Tibial nerve (tissue), 4 donors: ENCODE results near the gene TMEM178B. TPM values are rescaled to one million over a fixed set of nuclear protein-coding genes. Genes with fewer than 3 reads are reported as not detected.
A peak's percentile ranks its signal among the peaks of the same experiment; 100 is the strongest.

Experiments used
- DNase-seq, 2 donors: peaks; one replicate each; pipeline ENCODE4 v3.0.0-alpha.2; 2019; ENCODE audit warnings: low spot score in 2 of 2
- H3K27ac ChIP-seq, 4 donors: fragments of 200-600 bp; sonication (generic) in 3 of 4; one replicate each; pipeline ENCODE4 v1.5.1; 2017 to 2019; ENCODE audit warnings: mild to moderate bottlenecking in 1 of 4
- H3K27me3 ChIP-seq, 2 donors: fragments of 200-600 bp; sonication (generic) in 1 of 2; one replicate each; pipeline versions ENCODE4 v1.5.1 to v1.6.0; 2017 to 2019
- H3K36me3 ChIP-seq, 3 donors: fragments of 200-600 bp; sonication (generic); one replicate each; pipeline ENCODE4 v1.5.1; 2018 to 2019
- H3K4me1 ChIP-seq, 4 donors: fragments of 200-600 bp; sonication (generic) in 3 of 4; one replicate each; pipeline ENCODE4 v1.5.1; 2017 to 2019
- H3K4me3 ChIP-seq, 4 donors: fragments of 200-600 bp; sonication (generic) in 3 of 4; one replicate each; pipeline ENCODE4 v1.5.1; 2017 to 2019; ENCODE audit warnings: mild to moderate bottlenecking in 1 of 4, moderate library complexity in 1 of 4
- H3K9me3 ChIP-seq, 4 donors: fragments of 200-600 bp; sonication (generic) in 3 of 4; one replicate each; pipeline ENCODE4 v1.5.1; 2017 to 2019
- EP300 ChIP-seq, 2 donors: sonication (generic); formaldehyde crosslinking; IDR thresholded peaks; one replicate each; pipeline ENCODE4 v1.6.1; 2017; ENCODE audit warnings: antibody characterized with exemption in 2 of 2, mild to moderate bottlenecking in 1 of 2
- POLR2A ChIP-seq, 2 donors: fragments of 450-650 bp; IDR thresholded peaks; one replicate each; pipeline ENCODE4 v1.6.1; 2017; ENCODE audit warnings: antibody characterized with exemption in 2 of 2, mild to moderate bottlenecking in 2 of 2, moderate library complexity in 2 of 2
- WGBS, 2 donors: methylation state at CpG; one replicate each; pipeline ENCODE4 v1.1.5; 2018; 5-methylcytosine and 5-hydroxymethylcytosine counted together
- total RNA-seq, 4 donors: library from RNA; depleted of rRNA; stranded (reverse); fragments of >200 nt; gene quantifications; one replicate each; pipeline ENCODE4 v1.1.0, GENCODE V29; 2016
- TF ChIP-seq, protein P1 (sequence below), 5 experiments: fragments of 200-600 bp in 3 of 5; fragments of 450-650 bp in 2 of 5; sonication (generic) in 3 of 5; IDR thresholded peaks; one replicate each; pipeline ENCODE4 v1.5.1; 2016 to 2019; ENCODE audit warnings: antibody characterized with exemption in 5 of 5, mild to moderate bottlenecking in 3 of 5, moderate library complexity in 2 of 5

TMEM178B gene
- total RNA-seq, 4 donors from 2014 or later: 0.30 to 0.78 (median 0.53) TPM

DNA sequence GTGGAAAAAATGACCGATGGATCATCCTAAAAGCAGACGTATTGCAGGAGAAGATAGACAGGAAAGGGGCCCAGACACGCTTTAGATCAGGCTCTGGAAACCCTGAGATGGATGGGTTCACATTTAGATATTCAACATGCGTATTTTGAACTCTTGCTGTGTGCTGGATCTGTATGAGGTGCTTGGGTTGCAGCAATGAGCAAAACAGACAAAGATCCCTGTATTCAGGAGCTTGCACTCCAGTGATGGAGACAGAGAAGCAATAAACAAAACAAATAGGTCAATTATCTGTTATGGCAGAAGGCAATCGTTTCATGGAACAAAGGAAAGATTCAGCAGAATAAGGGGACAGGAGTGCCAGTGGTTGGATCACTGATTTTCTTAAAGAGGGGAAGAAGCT is 275.5 kb downstream of the TMEM178B start:
- H3K9me3 ChIP-seq: no peaks in the 10 kb centered on the region
- peaks cover 0 to 4% (median 0%) of the 10 kb centered on the region in 4 donors for H3K4me1 ChIP-seq
- no peak overlapping the region for H3K27ac ChIP-seq
- H3K4me3 ChIP-seq: no peak overlapping the region
- no peaks in the 10 kb centered on the region for H3K36me3 ChIP-seq
- whole genome bisulfite sequencing, 2 donors: 61 to 68% methylated on average over 5 of the region's 5 CpGs
- TF ChIP-seq EP300 (IDR thresholded peaks at IDR 0.05): no peak
- H3K27me3 ChIP-seq: no peaks in the 10 kb centered on the region
- DNase-seq: no peak

DNA sequence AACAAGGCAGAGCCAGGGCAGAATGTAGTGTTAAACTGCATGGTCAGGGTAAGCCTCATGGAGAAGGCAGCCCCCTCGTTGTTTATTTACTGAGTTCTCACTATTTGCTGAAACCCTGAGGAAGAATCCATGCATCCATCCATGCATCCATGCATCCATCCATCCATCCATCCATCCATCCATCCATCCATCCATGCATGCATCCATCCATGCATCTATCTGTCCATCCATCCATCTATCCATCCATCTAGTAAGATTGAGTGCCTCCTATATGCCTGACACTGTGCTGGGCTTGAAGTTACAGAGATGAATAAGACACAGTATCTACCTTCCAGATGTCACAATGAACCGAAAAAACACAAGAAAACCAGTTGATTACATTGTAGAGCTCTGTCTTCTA is 275.9 kb downstream of the TMEM178B start:
- WGBS, 2 donors: 71 to 77% methylated on average over 2 of the region's 2 CpGs
- Histone ChIP-seq H3K4me3 (no peak overlapping the region), H3K9me3 (no peaks in the 10 kb centered on the region), H3K4me1 (peaks cover 0 to 8% (median 0%) of the 10 kb centered on the region in 4 donors), H3K36me3 (no peaks in the 10 kb centered on the region), H3K27me3 (no peaks in the 10 kb centered on the region), H3K27ac (no peak overlapping the region)
- TF ChIP-seq, protein P1, sequence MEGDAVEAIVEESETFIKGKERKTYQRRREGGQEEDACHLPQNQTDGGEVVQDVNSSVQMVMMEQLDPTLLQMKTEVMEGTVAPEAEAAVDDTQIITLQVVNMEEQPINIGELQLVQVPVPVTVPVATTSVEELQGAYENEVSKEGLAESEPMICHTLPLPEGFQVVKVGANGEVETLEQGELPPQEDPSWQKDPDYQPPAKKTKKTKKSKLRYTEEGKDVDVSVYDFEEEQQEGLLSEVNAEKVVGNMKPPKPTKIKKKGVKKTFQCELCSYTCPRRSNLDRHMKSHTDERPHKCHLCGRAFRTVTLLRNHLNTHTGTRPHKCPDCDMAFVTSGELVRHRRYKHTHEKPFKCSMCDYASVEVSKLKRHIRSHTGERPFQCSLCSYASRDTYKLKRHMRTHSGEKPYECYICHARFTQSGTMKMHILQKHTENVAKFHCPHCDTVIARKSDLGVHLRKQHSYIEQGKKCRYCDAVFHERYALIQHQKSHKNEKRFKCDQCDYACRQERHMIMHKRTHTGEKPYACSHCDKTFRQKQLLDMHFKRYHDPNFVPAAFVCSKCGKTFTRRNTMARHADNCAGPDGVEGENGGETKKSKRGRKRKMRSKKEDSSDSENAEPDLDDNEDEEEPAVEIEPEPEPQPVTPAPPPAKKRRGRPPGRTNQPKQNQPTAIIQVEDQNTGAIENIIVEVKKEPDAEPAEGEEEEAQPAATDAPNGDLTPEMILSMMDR (IDR thresholded peaks at IDR 0.05): no peak
- TF ChIP-seq POLR2A (IDR thresholded peaks at IDR 0.05) (no peak), EP300 (IDR thresholded peaks at IDR 0.05) (no peak)
- DNase-seq: no peak

DNA sequence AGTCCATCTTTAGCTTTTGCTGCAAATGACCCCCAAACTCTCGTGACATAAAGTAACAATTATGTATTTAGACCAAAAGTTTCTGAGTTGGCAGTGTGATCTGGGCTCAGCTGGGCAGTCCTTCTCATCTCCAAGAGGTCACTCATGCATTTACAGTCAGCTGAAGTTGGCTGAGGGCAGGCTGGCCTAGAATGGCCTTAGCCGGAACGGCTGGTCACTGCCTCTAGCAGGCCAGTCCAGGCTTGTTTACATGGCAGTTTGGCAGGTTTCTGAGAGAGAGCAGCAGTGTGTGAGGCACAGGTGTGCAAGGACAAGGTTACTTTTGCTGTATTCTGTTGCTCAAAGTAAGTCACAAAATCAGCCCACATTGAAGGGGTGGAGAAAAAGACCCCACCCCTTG is 277.3 kb downstream of the TMEM178B start:
- H3K4me3 ChIP-seq: no peak overlapping the region
- TF ChIP-seq EP300 (IDR thresholded peaks at IDR 0.05) (no peak), POLR2A (IDR thresholded peaks at IDR 0.05) (no peak)
- TF ChIP-seq, protein P1 (IDR thresholded peaks at IDR 0.05): no peak
- 87 to 93% methylated on average over 3 of the region's 3 CpGs for WGBS, 2 donors
- DNase-seq: no peak
- no peaks in the 10 kb centered on the region for H3K36me3 ChIP-seq
- no peaks in the 10 kb centered on the region for H3K27me3 ChIP-seq
- no peaks in the 10 kb centered on the region for H3K9me3 ChIP-seq
- no peak overlapping the region for H3K27ac ChIP-seq
- H3K4me1 ChIP-seq: peaks cover 0 to 14% (median 0%) of the 10 kb centered on the region in 4 donors

DNA sequence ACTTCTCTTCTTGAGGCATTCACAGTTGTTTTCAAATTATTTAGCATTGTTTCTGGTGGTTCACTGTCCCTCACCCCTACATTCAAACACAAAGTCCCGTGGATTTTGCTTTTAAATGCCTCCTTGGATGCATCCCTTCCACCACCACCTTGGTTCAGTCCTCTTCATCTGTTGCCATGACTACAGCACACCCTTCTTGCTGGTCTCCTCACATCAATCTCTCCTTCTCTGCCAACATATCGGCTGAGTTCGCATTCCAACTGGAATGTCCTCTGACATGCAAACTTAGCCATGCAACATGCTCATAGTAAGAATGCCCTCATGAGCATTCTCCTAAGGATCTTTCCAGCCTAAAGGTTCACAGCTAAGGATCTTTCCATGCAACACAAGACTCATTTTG is 279.1 kb downstream of the TMEM178B start:
- Histone ChIP-seq H3K36me3 (no peaks in the 10 kb centered on the region), H3K27ac (no peak overlapping the region), H3K27me3 (no peaks in the 10 kb centered on the region), H3K4me3 (no peak overlapping the region), H3K4me1 (peaks cover 0 to 14% (median 0%) of the 10 kb centered on the region in 4 donors), H3K9me3 (no peaks in the 10 kb centered on the region)
- TF ChIP-seq POLR2A (IDR thresholded peaks at IDR 0.05): no peak
- no peak for TF ChIP-seq EP300 (IDR thresholded peaks at IDR 0.05)
- TF ChIP-seq, protein P1 (IDR thresholded peaks at IDR 0.05): no peak
- DNase-seq: no peak
- WGBS, 2 donors: 86 to 89% methylated on average over 3 of the region's 3 CpGs

DNA sequence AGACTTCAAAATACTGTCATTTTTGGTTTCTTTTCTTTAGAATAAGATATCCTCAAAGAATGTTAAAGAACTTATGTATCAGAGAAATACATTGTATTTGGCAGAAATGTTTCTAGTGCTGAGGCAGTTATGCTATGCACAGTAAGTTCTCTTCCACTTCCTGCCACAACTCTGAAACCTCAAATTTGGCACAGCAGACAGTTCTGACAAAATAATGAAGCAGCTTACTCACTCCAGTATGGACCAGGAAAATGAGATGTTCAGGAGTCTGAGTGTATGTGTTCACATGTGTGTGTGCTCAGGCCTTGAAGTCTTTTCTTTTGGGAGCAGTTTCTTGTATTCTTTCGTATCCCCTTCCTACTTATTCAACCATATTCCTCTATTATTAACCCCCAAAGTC is 280.4 kb downstream of the TMEM178B start:
- 57 to 65% methylated on average over 1 of the region's 1 CpG for WGBS, 2 donors
- no peaks in the 10 kb centered on the region for H3K36me3 ChIP-seq
- DNase-seq: no peak
- peaks cover 0 to 14% (median 0%) of the 10 kb centered on the region in 4 donors for H3K4me1 ChIP-seq
- TF ChIP-seq POLR2A (IDR thresholded peaks at IDR 0.05) (no peak), EP300 (IDR thresholded peaks at IDR 0.05) (no peak)
- TF ChIP-seq, protein P1 (IDR thresholded peaks at IDR 0.05): no peak
- H3K27ac ChIP-seq: peak overlapping the region in 1 of 4 donors; percentile 52
- H3K9me3 ChIP-seq: no peaks in the 10 kb centered on the region
- H3K27me3 ChIP-seq: no peaks in the 10 kb centered on the region
- H3K4me3 ChIP-seq: no peak overlapping the region

DNA sequence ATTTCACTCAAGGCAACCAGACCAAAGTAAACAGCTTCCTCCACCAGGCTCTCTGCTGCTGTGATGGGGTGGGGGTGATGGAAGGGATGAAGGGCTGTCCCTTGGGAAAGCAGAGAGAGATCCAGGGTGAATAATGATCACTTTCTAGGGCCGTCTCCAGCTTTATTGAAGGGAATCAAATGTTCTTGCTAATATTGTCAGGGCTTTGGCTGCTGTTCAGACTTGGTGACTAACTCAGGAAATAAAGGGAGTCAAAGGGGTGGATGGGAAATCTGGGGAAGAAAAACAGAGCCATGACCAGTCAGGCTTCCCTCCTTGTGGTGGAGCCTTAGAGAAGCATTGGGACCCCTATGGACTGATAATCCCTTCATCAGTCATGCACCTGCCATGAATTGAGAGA is 281.2 kb downstream of the TMEM178B start:
- no peak overlapping the region for H3K4me3 ChIP-seq
- no peaks in the 10 kb centered on the region for H3K27me3 ChIP-seq
- H3K27ac ChIP-seq: peak overlapping the region in 1 of 4 donors; percentile 52
- no peak for DNase-seq
- no peak for TF ChIP-seq POLR2A (IDR thresholded peaks at IDR 0.05)
- H3K9me3 ChIP-seq: no peaks in the 10 kb centered on the region
- peaks cover 0 to 14% (median 0%) of the 10 kb centered on the region in 4 donors for H3K4me1 ChIP-seq
- 0% methylated on average over 1 of the region's 1 CpG for WGBS, 2 donors
- no peaks in the 10 kb centered on the region for H3K36me3 ChIP-seq
